Prostate gland (tissue), 2 donors: ENCODE data around the gene PAMR1.

Source experiments
- POLR2AphosphoS5 ChIP-seq: sonication (generic); formaldehyde crosslinking; IDR thresholded peaks from one replicate; pipeline ENCODE4 v1.6.1; 2017; ENCODE audit warnings: antibody characterized with exemption
- TF ChIP-seq, protein P1 (sequence below), 4 experiments: fragments of 200-600 bp in 2 of 4; fragments of 450-650 bp in 2 of 4; sonication (generic) in 2 of 4; IDR thresholded peaks; 1 replicate in 3 of 4; 2 replicates in 1 of 4; pipeline ENCODE4 v1.5.1; 2016 to 2019; ENCODE audit warnings: antibody characterized with exemption in 4 of 4, mild to moderate bottlenecking in 2 of 4, moderate library complexity in 2 of 4

DNA sequence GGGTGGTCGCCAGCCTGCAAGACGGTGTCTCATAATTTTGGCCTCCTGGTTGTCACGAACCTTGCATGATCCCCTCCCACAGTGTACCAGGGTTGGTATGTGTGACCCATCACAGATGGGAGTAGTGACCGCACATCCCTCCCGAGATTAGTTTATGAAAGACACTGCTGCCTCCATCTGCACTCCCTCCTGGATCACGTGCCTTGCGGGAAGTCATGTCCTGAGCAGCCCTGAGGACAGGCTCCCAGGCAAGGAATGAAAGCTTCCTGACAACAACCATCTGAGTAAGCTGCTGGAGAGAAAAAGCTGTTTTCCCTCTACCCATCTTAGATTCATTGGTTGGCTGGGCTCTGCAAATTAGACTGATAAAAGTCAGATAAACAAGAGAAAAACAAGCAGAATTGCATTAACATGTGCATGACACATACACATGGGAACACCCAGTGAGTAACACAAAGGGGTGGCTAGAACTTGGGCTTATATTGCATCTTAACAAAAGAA, 14.4 kb upstream of the PAMR1 start:
- peak; percentile 12 for TF ChIP-seq POLR2AphosphoS5
- TF ChIP-seq, protein P1, sequence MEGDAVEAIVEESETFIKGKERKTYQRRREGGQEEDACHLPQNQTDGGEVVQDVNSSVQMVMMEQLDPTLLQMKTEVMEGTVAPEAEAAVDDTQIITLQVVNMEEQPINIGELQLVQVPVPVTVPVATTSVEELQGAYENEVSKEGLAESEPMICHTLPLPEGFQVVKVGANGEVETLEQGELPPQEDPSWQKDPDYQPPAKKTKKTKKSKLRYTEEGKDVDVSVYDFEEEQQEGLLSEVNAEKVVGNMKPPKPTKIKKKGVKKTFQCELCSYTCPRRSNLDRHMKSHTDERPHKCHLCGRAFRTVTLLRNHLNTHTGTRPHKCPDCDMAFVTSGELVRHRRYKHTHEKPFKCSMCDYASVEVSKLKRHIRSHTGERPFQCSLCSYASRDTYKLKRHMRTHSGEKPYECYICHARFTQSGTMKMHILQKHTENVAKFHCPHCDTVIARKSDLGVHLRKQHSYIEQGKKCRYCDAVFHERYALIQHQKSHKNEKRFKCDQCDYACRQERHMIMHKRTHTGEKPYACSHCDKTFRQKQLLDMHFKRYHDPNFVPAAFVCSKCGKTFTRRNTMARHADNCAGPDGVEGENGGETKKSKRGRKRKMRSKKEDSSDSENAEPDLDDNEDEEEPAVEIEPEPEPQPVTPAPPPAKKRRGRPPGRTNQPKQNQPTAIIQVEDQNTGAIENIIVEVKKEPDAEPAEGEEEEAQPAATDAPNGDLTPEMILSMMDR (IDR thresholded peaks at IDR 0.05): no peak
